Activated T-cell treated with anti-CD3 and anti-CD28 coated beads, Interleukin-2, amount 50 U/mL, for 24 hours (primary cell): ENCODE measurements around the gene AKAP6.
"Not testable (repeated sequence)": the region's sequence is repeated elsewhere in the genome, so short reads cannot be mapped to it uniquely, and the experiment has no call there.

Experiments
- DNase-seq: peaks from one replicate; pipeline ENCODE4 v3.0.0-alpha.2; 2020
- H3K27ac Mint-ChIP-seq: 2 replicates; pipeline ENCODE4 v1.8.0; 2020; ENCODE audit warnings: mild to moderate bottlenecking, mixed read lengths
- H3K27me3 Mint-ChIP-seq: 2 replicates; pipeline ENCODE4 v1.8.0; 2020; ENCODE audit warnings: mixed read lengths
- H3K36me3 Mint-ChIP-seq: 2 replicates; pipeline ENCODE4 v1.8.0; 2020; ENCODE audit warnings: low read depth, mixed read lengths
- H3K4me1 Mint-ChIP-seq: 2 replicates; pipeline ENCODE4 v1.8.0; 2020; ENCODE audit warnings: low read depth, mixed read lengths
- H3K4me3 Mint-ChIP-seq: 2 replicates; pipeline ENCODE4 v1.8.0; 2020; ENCODE audit warnings: mild to moderate bottlenecking, moderate library complexity, mixed read lengths
- H3K9me3 Mint-ChIP-seq: 2 replicates; pipeline ENCODE4 v1.8.0; 2020; ENCODE audit warnings: mixed read lengths

Gene AKAP6

GRCh38 chr14:32443890-32444661 lies 115.0 kb downstream of the AKAP6 start:
- Mint-ChIP-seq H3K27ac (no peak overlapping the region), H3K4me1 (peaks cover under 1% of the 10 kb centered on the region), H3K27me3 (no peaks in the 10 kb centered on the region), H3K4me3 (no peak overlapping the region), H3K36me3 (no peaks in the 10 kb centered on the region), H3K9me3 (peaks cover 4% of the 10 kb centered on the region)
- no peak for DNase-seq

DNA sequence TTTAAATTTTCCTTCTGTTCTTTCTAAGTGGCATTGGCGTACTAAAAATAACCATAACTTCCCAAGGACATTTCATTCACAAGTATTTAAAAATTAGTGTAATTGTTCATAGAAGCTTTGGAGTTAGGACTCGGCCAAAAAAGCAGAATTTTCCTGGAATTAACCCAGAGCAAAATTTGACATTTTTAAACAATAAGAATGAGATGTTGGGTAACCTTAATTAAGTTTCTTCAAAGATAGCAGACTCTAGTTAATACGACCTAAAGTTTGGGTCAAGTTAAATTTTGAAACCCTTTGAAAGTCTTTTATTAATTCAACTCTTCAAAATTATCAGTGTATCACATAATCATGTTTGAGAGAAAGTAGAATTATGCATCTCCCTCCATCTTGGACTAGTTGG lies 118.3 kb downstream of the AKAP6 start:
- Mint-ChIP-seq H3K4me1 (no peaks in the 10 kb centered on the region), H3K27ac (no peak overlapping the region), H3K9me3 (no peaks in the 10 kb centered on the region), H3K36me3 (no peaks in the 10 kb centered on the region), H3K27me3 (no peaks in the 10 kb centered on the region), H3K4me3 (no peak overlapping the region)
- DNase-seq, result no peak

GRCh38 chr14:32449648-32450047 lies 120.5 kb downstream of the AKAP6 start:
- Mint-ChIP-seq H3K27ac (no peak overlapping the region), H3K4me1 (no peaks in the 10 kb centered on the region), H3K36me3 (no peaks in the 10 kb centered on the region), H3K27me3 (no peaks in the 10 kb centered on the region), H3K4me3 (no peak overlapping the region), H3K9me3 (no peaks in the 10 kb centered on the region)
- no peak for DNase-seq

- Mint-ChIP-seq H3K9me3 (no peaks in the 10 kb centered on the region), H3K4me3 (no peak overlapping the region), H3K4me1 (no peaks in the 10 kb centered on the region), H3K36me3 (no peaks in the 10 kb centered on the region), H3K27ac (no peak overlapping the region), H3K27me3 (peaks cover 6% of the 10 kb centered on the region)
- DNase-seq, result no peak
Measured at GRCh38 chr14:32450919-32451675, 122.0 kb downstream of the AKAP6 start.

GRCh38 chr14:32453857-32454810 lies 125.0 kb downstream of the AKAP6 start:
- Mint-ChIP-seq H3K27me3 (peaks cover 21% of the 10 kb centered on the region), H3K4me1 (no peaks in the 10 kb centered on the region), H3K9me3 (no peaks in the 10 kb centered on the region), H3K27ac (no peak overlapping the region), H3K4me3 (no peak overlapping the region), H3K36me3 (no peaks in the 10 kb centered on the region)
- no peak for DNase-seq

GRCh38 chr14:32457213-32457920 lies 128.3 kb downstream of the AKAP6 start:
- no peaks in the 10 kb centered on the region for H3K4me1 Mint-ChIP-seq
- H3K9me3 Mint-ChIP-seq, result peaks cover 10% of the 10 kb centered on the region
- no peak overlapping the region for H3K27ac Mint-ChIP-seq
- H3K36me3 Mint-ChIP-seq, result no peaks in the 10 kb centered on the region
- H3K4me3 Mint-ChIP-seq, result no peak overlapping the region
- no peak for DNase-seq
- H3K27me3 Mint-ChIP-seq, result peaks cover 30% of the 10 kb centered on the region

GRCh38 chr14:32458720-32459119 lies 129.6 kb downstream of the AKAP6 start:
- no peak for DNase-seq
- peaks cover 39% of the 10 kb centered on the region for H3K27me3 Mint-ChIP-seq
- H3K4me3 Mint-ChIP-seq, result no peak overlapping the region
- no peaks in the 10 kb centered on the region for H3K36me3 Mint-ChIP-seq
- no peak overlapping the region for H3K27ac Mint-ChIP-seq
- H3K4me1 Mint-ChIP-seq, result no peaks in the 10 kb centered on the region
- H3K9me3 Mint-ChIP-seq, result peaks cover 20% of the 10 kb centered on the region

DNA sequence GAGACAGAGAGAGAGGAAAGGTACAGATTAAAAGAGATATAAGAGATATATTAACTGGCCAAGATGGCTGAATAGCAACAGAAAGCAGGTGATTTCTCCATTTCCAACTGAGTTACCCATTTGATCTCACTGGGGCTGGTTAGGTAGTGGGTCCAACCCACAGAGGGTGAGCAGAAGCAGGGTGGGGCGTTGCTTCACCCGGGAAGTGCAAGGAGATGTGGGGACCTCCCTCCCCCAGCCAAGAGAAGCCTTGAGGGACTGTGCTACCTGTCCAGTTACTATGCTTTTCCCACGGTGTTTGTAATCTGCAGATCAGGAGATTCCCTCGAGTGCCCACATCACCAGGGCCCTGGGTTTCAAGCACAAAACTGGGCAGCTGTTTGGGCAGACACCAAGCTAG lies 131.2 kb downstream of the AKAP6 start:
- DNase-seq, result no peak
- Mint-ChIP-seq H3K36me3 (no peaks in the 10 kb centered on the region), H3K27ac (no peak overlapping the region), H3K4me1 (no peaks in the 10 kb centered on the region), H3K9me3 (peaks cover 20% of the 10 kb centered on the region), H3K27me3 (peaks cover 39% of the 10 kb centered on the region), H3K4me3 (no peak overlapping the region)

GRCh38 chr14:32462553-32462952 lies 133.5 kb downstream of the AKAP6 start:
- peaks cover 24% of the 10 kb centered on the region for H3K27me3 Mint-ChIP-seq
- not testable (repeated sequence) for H3K4me1 Mint-ChIP-seq, H3K4me3 Mint-ChIP-seq, H3K36me3 Mint-ChIP-seq, H3K27ac Mint-ChIP-seq, DNase-seq
- peaks cover 20% of the 10 kb centered on the region for H3K9me3 Mint-ChIP-seq

- no peaks in the 10 kb centered on the region for H3K9me3 Mint-ChIP-seq
- no peaks in the 10 kb centered on the region for H3K4me1 Mint-ChIP-seq
- H3K36me3 Mint-ChIP-seq, result no peaks in the 10 kb centered on the region
- no peaks in the 10 kb centered on the region for H3K27me3 Mint-ChIP-seq
- DNase-seq, result no peak
- H3K27ac Mint-ChIP-seq, result no peak overlapping the region
- no peak overlapping the region for H3K4me3 Mint-ChIP-seq
Measured at GRCh38 chr14:32468955-32469354, 139.9 kb downstream of the AKAP6 start.

DNA sequence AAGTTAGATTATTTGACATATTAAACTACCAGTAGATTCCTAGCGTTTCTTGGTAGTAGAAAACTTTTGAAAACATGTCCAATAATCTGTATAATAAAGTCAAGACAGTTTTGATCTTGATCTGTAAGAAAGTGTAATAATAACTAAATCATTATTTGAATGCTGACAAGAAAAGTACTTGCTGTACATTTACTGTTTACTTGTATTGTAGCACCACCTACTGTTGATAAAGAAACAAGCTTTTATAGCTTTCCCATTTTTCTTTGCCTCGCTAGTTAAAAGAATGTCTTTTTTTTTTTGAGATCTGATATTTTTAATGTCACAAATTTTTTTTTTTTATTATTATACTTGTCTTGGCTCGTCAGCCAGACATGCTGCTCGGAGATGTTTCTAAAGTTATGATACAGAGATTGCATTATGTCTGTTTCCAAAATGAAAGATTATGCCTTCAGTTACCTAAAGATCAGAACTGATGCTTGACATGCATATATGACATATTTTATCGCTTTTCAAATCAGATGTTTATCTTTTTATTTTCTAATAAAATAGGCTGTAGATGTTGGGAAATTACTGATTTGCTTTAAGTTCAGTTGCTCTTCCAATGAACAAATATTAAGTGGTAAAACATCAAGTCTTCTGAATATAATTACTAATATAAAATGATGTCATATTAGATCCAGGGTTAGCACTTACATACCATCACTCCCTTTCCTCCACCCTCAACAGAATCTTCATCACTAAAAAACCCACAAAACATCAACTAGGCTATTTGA lies 140.5 kb downstream of the AKAP6 start:
- H3K9me3 Mint-ChIP-seq, result no peaks in the 10 kb centered on the region
- no peak overlapping the region for H3K4me3 Mint-ChIP-seq
- no peaks in the 10 kb centered on the region for H3K36me3 Mint-ChIP-seq
- no peaks in the 10 kb centered on the region for H3K4me1 Mint-ChIP-seq
- no peak overlapping the region for H3K27ac Mint-ChIP-seq
- DNase-seq, result no peak
- no peaks in the 10 kb centered on the region for H3K27me3 Mint-ChIP-seq

- no peaks in the 10 kb centered on the region for H3K27me3 Mint-ChIP-seq
- no peak overlapping the region for H3K4me3 Mint-ChIP-seq
- no peak for DNase-seq
- H3K9me3 Mint-ChIP-seq, result no peaks in the 10 kb centered on the region
- H3K27ac Mint-ChIP-seq, result no peak overlapping the region
- H3K4me1 Mint-ChIP-seq, result no peaks in the 10 kb centered on the region
- H3K36me3 Mint-ChIP-seq, result no peaks in the 10 kb centered on the region
Measured at GRCh38 chr14:32470161-32470715, 141.1 kb downstream of the AKAP6 start.

GRCh38 chr14:32471181-32471580 lies 142.1 kb downstream of the AKAP6 start:
- H3K9me3 Mint-ChIP-seq, result no peaks in the 10 kb centered on the region
- no peaks in the 10 kb centered on the region for H3K36me3 Mint-ChIP-seq
- no peaks in the 10 kb centered on the region for H3K4me1 Mint-ChIP-seq
- no peak overlapping the region for H3K4me3 Mint-ChIP-seq
- no peak for DNase-seq
- H3K27ac Mint-ChIP-seq, result no peak overlapping the region
- no peaks in the 10 kb centered on the region for H3K27me3 Mint-ChIP-seq
